Trophoblast cell (in vitro differentiated cells and primary cell): ENCODE data around the gene NCOA3.

ENCODE experiments used
- DNase-seq, 2 donors: peaks; one replicate each; pipeline ENCODE4 v3.0.0-alpha.2; 2016
- H2AFZ ChIP-seq: 2 replicates; pipeline ENCODE4 v1.6.1; 2013; ENCODE audit warnings: low read length, moderate library complexity, mild to moderate bottlenecking; ENCODE audit not compliant: insufficient read depth, poor library complexity
- H2AK5ac ChIP-seq: 2 replicates; pipeline ENCODE4 v1.6.1; 2013; ENCODE audit warnings: mild to moderate bottlenecking, low read length
- H2BK120ac ChIP-seq: 2 replicates; pipeline ENCODE4 v1.6.1; 2013; ENCODE audit warnings: low read length, mild to moderate bottlenecking, moderate library complexity; ENCODE audit not compliant: insufficient read depth, poor library complexity
- H2BK12ac ChIP-seq: 2 replicates; pipeline ENCODE4 v1.6.1; 2013; ENCODE audit warnings: mild to moderate bottlenecking, low read length, moderate library complexity
- H2BK5ac ChIP-seq: 2 replicates; pipeline ENCODE4 v1.6.1; 2013; ENCODE audit warnings: low read length, low read depth, moderate library complexity, mild to moderate bottlenecking; ENCODE audit not compliant: poor library complexity
- H3K14ac ChIP-seq: 2 replicates; pipeline ENCODE4 v1.6.1; 2013; ENCODE audit warnings: mild to moderate bottlenecking, low read length
- H3K18ac ChIP-seq: 2 replicates; pipeline ENCODE4 v1.6.1; 2013; ENCODE audit warnings: mild to moderate bottlenecking, low read length
- H3K23ac ChIP-seq: 2 replicates; pipeline ENCODE4 v1.6.1; 2013; ENCODE audit warnings: low read length
- H3K27ac ChIP-seq: 2 replicates; pipeline ENCODE4 v1.5.1; 2013; ENCODE audit warnings: low read depth, mild to moderate bottlenecking, inconsistent platforms, low read length, moderate library complexity
- H3K27me3 ChIP-seq: 2 replicates; pipeline ENCODE4 v1.6.1; 2013; ENCODE audit warnings: inconsistent platforms, mild to moderate bottlenecking, low read length, moderate library complexity; ENCODE audit not compliant: insufficient read depth
- H3K36me3 ChIP-seq, 2 experiments: 1 replicate in 1 of 2; 2 replicates in 1 of 2; pipeline ENCODE4 v1.6.1; 2013; ENCODE audit warnings: low read length in 2 of 2, mild to moderate bottlenecking in 2 of 2, moderate library complexity in 1 of 2; ENCODE audit not compliant: insufficient read depth in 2 of 2, control insufficient read depth in 1 of 2
- H3K4ac ChIP-seq: 2 replicates; pipeline ENCODE4 v1.6.1; 2013; ENCODE audit warnings: low read depth, mild to moderate bottlenecking, low read length, moderate library complexity
- H3K4me1 ChIP-seq, 2 experiments: 1 replicate in 1 of 2; 2 replicates in 1 of 2; pipeline ENCODE4 v1.6.1; 2013; ENCODE audit warnings: low read length in 2 of 2, mild to moderate bottlenecking in 2 of 2, moderate library complexity in 1 of 2; ENCODE audit not compliant: insufficient read depth in 2 of 2, control insufficient read depth in 1 of 2
- H3K4me2 ChIP-seq: 2 replicates; pipeline ENCODE4 v1.6.1; 2013; ENCODE audit warnings: inconsistent platforms, mild to moderate bottlenecking, low read length, moderate library complexity
- H3K4me3 ChIP-seq: 2 replicates; pipeline ENCODE4 v1.5.1; 2013; ENCODE audit warnings: mild to moderate bottlenecking, low read depth, low read length, inconsistent platforms
- H3K79me1 ChIP-seq: one replicate; pipeline ENCODE4 v1.6.1; 2013; ENCODE audit warnings: low read length
- H3K79me2 ChIP-seq: 2 replicates; pipeline ENCODE4 v1.6.1; 2013; ENCODE audit warnings: low read length, mild to moderate bottlenecking; ENCODE audit not compliant: control insufficient read depth, insufficient read depth, poor library complexity
- H3K9ac ChIP-seq: 2 replicates; pipeline ENCODE4 v1.6.1; 2013; ENCODE audit warnings: mild to moderate bottlenecking, low read length
- H3K9me3 ChIP-seq: 2 replicates; pipeline ENCODE4 v1.6.1; 2013; ENCODE audit warnings: low read depth, mild to moderate bottlenecking, control low read depth, inconsistent platforms, low read length; ENCODE audit not compliant: insufficient read depth
- H4K12ac ChIP-seq: 2 replicates; pipeline ENCODE4 v1.6.1; 2013; ENCODE audit warnings: low read depth, mild to moderate bottlenecking, low read length, moderate library complexity
- H4K8ac ChIP-seq: 2 replicates; pipeline ENCODE4 v1.6.1; 2013; ENCODE audit warnings: low read depth, mild to moderate bottlenecking, low read length, moderate library complexity
- H4K91ac ChIP-seq: one replicate; pipeline ENCODE4 v1.6.1; 2013; ENCODE audit warnings: low read depth, mild to moderate bottlenecking, low read length, moderate library complexity
- whole genome bisulfite sequencing: extraction: QIAGEN DNeasy Blood & Tissue Kit; methylation state at CpG from one replicate; pipeline ENCODE4 v1.1.7; 2013; ENCODE audit warnings: missing lambda C conversion rate; ENCODE audit not compliant: insufficient read length, insufficient coverage; ENCODE audit errors: extremely low coverage; 5-methylcytosine and 5-hydroxymethylcytosine counted together

Gene NCOA3

DNA sequence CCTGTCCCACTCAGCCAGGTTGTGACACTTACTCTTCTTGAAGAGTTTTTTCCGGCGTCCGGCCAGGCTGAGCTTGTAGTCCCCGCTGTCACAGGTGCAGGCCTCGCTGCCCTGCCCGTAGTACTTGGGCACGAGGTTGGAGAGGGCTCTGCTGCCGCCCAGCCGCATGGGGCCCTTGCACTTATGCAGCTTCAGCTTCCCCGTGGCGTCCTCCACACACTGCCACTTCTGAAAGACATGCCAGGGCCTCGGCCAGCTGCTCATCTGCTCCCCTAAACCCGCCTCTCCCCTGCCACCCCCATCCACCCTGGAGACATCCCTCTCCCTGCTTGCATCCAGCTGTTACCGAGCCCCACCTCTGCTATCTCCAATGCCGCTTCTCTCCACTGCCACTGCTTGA, 170.5 kb downstream of the NCOA3 start:
- H3K79me2 ChIP-seq, result no peaks in the 10 kb centered on the region
- no CpG with 5 or more reads among the region's 15 CpGs for WGBS
- no peak overlapping the region for H3K4me3 ChIP-seq
- no peak for DNase-seq
- H3K9me3 ChIP-seq, result no peaks in the 10 kb centered on the region
- no peak overlapping the region for H3K27ac ChIP-seq
- no peak overlapping the region for H2AK5ac ChIP-seq
- H2AFZ ChIP-seq, result no peak overlapping the region
- no peak overlapping the region for H2BK12ac ChIP-seq
- no peak overlapping the region for H2BK5ac ChIP-seq
- H4K8ac ChIP-seq, result no peak overlapping the region
- no peak overlapping the region for H3K18ac ChIP-seq
- no peak overlapping the region for H3K14ac ChIP-seq
- H4K91ac ChIP-seq, result no peak overlapping the region
- no peaks in the 10 kb centered on the region for H3K79me1 ChIP-seq
- no peak overlapping the region for H3K4me2 ChIP-seq
- H3K4me1 ChIP-seq, result no peaks in the 10 kb centered on the region
- no peak overlapping the region for H3K23ac ChIP-seq
- H3K27me3 ChIP-seq, result no peaks in the 10 kb centered on the region
- no peak overlapping the region for H3K9ac ChIP-seq
- no peak overlapping the region for H2BK120ac ChIP-seq
- H3K4ac ChIP-seq, result no peak overlapping the region
- H3K36me3 ChIP-seq, result peaks cover 7 to 15% of the 10 kb centered on the region in 2 experiments
- H4K12ac ChIP-seq, result no peak overlapping the region

DNA sequence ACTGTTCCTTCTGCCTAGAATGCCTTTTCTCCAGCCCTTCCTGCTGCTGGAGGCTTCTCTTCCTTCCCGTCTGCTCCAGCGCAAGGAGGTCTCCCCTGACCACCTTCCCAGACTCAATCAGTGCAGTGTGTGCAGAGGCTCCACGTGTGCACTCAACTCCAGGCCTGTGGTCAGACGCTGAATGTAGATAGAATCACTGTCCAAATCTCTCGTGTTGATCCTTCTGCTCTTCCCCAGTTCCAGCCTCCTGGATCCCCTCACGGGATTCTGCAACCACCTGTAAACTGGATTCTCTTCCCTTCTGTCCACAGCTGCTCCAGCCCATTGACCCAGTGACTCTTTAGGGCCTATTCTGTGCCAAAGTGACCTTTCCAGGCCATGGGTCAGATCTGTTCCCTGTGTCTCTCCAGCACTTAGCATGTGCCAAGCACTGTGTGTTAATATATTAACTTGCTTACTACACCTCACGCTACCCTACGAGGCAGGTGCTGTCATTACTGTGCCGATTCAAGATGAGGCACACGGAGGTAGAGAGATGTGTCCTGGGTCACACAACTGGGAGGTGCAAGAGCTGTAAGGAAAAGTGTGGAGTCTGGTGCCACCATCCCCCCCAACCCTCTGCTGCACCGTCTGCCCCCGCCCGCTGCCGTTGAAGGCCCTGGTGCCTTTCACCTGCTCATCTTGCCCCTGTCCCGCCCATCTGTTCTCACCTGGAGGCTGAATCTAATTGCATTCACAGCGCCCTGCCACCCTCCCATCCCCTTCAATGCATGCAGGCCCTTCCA, 171.4 kb downstream of the NCOA3 start:
- Histone ChIP-seq H3K14ac (no peak overlapping the region), H4K12ac (no peak overlapping the region), H2AFZ (no peak overlapping the region), H3K36me3 (peaks cover 7 to 10% of the 10 kb centered on the region in 2 experiments), H3K4ac (no peak overlapping the region), H3K79me1 (no peaks in the 10 kb centered on the region), H3K79me2 (no peaks in the 10 kb centered on the region), H2BK5ac (no peak overlapping the region), H2BK120ac (no peak overlapping the region), H3K27me3 (no peaks in the 10 kb centered on the region), H3K9me3 (no peaks in the 10 kb centered on the region), H3K18ac (no peak overlapping the region), H3K9ac (no peak overlapping the region), H3K4me2 (no peak overlapping the region), H2AK5ac (no peak overlapping the region), H4K91ac (no peak overlapping the region), H3K4me3 (no peak overlapping the region), H2BK12ac (no peak overlapping the region), H3K27ac (no peak overlapping the region), H4K8ac (no peak overlapping the region), H3K23ac (no peak overlapping the region), H3K4me1 (no peaks in the 10 kb centered on the region)
- WGBS, result no CpG with 5 or more reads among the region's 16 CpGs
- no peak for DNase-seq

GRCh38 chr20:47673671-47673955, 171.9 kb downstream of the NCOA3 start:
- no peak overlapping the region for H3K18ac ChIP-seq
- no peak overlapping the region for H4K12ac ChIP-seq
- no peak overlapping the region for H2BK12ac ChIP-seq
- H3K14ac ChIP-seq, result no peak overlapping the region
- H3K27me3 ChIP-seq, result no peaks in the 10 kb centered on the region
- H2BK120ac ChIP-seq, result no peak overlapping the region
- peaks cover 4 to 7% of the 10 kb centered on the region in 2 experiments for H3K36me3 ChIP-seq
- no peak overlapping the region for H2BK5ac ChIP-seq
- H3K79me2 ChIP-seq, result no peaks in the 10 kb centered on the region
- no peak overlapping the region for H3K27ac ChIP-seq
- H3K9ac ChIP-seq, result no peak overlapping the region
- H3K4ac ChIP-seq, result no peak overlapping the region
- WGBS, result no CpG with 5 or more reads among the region's 6 CpGs
- H3K4me1 ChIP-seq, result no peaks in the 10 kb centered on the region
- H3K79me1 ChIP-seq, result no peaks in the 10 kb centered on the region
- H3K4me3 ChIP-seq, result no peak overlapping the region
- no peak overlapping the region for H3K4me2 ChIP-seq
- no peak overlapping the region for H3K23ac ChIP-seq
- H2AFZ ChIP-seq, result no peak overlapping the region
- no peak overlapping the region for H4K8ac ChIP-seq
- no peak for DNase-seq
- H3K9me3 ChIP-seq, result peaks cover 1% of the 10 kb centered on the region
- no peak overlapping the region for H2AK5ac ChIP-seq
- H4K91ac ChIP-seq, result no peak overlapping the region

DNA sequence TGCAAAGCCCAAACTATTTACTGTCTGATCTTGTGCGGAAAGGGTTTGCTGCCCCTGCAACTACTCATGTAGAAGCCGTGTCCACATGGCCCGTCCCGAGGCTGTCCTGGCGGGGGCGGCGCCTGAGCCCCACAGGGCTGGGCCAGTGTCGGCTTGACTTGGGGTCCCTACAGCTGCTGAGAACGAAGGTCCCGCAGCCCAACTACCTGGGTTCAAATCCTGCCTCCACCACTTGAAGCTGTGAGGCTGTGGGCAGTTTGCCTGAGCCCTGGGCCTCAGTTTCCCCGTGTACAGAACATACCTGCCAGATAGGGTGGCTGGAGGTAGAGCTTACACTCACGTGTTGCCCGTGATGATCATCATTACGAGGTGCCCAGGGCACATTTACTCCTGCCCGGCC, 172.5 kb downstream of the NCOA3 start:
- H3K27me3 ChIP-seq, result no peaks in the 10 kb centered on the region
- H2BK12ac ChIP-seq, result no peak overlapping the region
- H3K4me1 ChIP-seq, result no peaks in the 10 kb centered on the region
- H3K79me1 ChIP-seq, result no peaks in the 10 kb centered on the region
- H3K9ac ChIP-seq, result no peak overlapping the region
- H3K9me3 ChIP-seq, result peaks cover 3% of the 10 kb centered on the region
- no peak overlapping the region for H3K23ac ChIP-seq
- H4K8ac ChIP-seq, result no peak overlapping the region
- H3K36me3 ChIP-seq, result peaks cover 4 to 6% of the 10 kb centered on the region in 2 experiments
- H2BK120ac ChIP-seq, result no peak overlapping the region
- no peaks in the 10 kb centered on the region for H3K79me2 ChIP-seq
- H3K14ac ChIP-seq, result no peak overlapping the region
- H2AK5ac ChIP-seq, result no peak overlapping the region
- no peak overlapping the region for H3K4me3 ChIP-seq
- WGBS, result no CpG with 5 or more reads among the region's 15 CpGs
- no peak overlapping the region for H3K4me2 ChIP-seq
- H3K4ac ChIP-seq, result no peak overlapping the region
- no peak for DNase-seq
- H4K91ac ChIP-seq, result no peak overlapping the region
- H2BK5ac ChIP-seq, result no peak overlapping the region
- no peak overlapping the region for H2AFZ ChIP-seq
- no peak overlapping the region for H3K27ac ChIP-seq
- no peak overlapping the region for H3K18ac ChIP-seq
- H4K12ac ChIP-seq, result no peak overlapping the region
